ENCODE measurements around the gene KRT35.

DNA sequence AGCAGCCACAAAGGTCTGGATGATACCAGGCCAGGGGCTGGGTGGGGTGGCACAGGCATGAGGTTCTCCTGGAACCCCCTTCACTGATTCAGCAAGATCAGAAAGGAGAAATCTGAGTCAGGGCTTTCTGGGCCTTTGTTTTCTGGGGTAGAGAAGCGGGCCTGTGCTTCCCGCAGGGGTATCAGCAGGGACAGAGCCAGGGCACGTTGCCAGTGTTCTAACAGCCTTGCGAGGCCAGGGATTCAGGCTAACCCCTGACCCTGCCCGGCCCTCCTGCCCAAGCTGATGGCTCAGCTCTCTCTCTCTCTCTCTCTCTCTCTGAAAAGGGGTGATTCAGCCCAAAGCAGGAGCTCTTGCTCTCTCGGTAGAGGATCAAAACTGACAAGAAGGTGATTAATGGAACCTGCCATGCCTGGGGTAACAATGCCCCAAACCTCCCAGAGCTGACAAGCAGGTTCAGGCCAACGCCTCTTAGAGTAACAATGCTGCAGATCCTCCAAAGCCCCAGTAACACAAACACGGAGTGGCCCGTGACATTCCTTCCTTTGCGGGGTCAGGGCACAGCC, 26.4 kb upstream of the KRT35 start:
- TF ChIP-seq, protein P1, sequence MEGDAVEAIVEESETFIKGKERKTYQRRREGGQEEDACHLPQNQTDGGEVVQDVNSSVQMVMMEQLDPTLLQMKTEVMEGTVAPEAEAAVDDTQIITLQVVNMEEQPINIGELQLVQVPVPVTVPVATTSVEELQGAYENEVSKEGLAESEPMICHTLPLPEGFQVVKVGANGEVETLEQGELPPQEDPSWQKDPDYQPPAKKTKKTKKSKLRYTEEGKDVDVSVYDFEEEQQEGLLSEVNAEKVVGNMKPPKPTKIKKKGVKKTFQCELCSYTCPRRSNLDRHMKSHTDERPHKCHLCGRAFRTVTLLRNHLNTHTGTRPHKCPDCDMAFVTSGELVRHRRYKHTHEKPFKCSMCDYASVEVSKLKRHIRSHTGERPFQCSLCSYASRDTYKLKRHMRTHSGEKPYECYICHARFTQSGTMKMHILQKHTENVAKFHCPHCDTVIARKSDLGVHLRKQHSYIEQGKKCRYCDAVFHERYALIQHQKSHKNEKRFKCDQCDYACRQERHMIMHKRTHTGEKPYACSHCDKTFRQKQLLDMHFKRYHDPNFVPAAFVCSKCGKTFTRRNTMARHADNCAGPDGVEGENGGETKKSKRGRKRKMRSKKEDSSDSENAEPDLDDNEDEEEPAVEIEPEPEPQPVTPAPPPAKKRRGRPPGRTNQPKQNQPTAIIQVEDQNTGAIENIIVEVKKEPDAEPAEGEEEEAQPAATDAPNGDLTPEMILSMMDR (IDR thresholded peaks at IDR 0.05; ENCODE audit: insufficient read depth, low read depth, low read length): no peak
- no peak for TF ChIP-seq EZH2 (IDR thresholded peaks at IDR 0.05; ENCODE audit: insufficient read depth, low read length)

All from astrocyte (in vitro differentiated cells and primary cell).